ENCODE results near the gene NCK2. TPM values are rescaled to one million over a fixed set of nuclear protein-coding genes. Genes with fewer than 3 reads are reported as not detected.

Gene NCK2
- total RNA-seq, 4 donors from 2014 or later: 32.6 to 43.7 (median 38.7) TPM

- no peak for ATAC-seq (ENCODE audit: low FRiP score)
- DNase-seq (ENCODE audit: low spot score): no peak
Measured at GRCh38 chr2:105882341-105882740, 137.6 kb downstream of the NCK2 start.

GRCh38 chr2:105882920-105883435 lies 138.3 kb downstream of the NCK2 start:
- no peak for DNase-seq (ENCODE audit: low spot score)
- no peak for TF ChIP-seq CTCF (IDR thresholded peaks at IDR 0.05)
- no peak for ATAC-seq (ENCODE audit: low FRiP score)

More at GRCh38 chr2:105882341-105882740, 137.6 kb downstream of the NCK2 start:
- TF ChIP-seq CTCF (IDR thresholded peaks at IDR 0.05): no peak

DNA sequence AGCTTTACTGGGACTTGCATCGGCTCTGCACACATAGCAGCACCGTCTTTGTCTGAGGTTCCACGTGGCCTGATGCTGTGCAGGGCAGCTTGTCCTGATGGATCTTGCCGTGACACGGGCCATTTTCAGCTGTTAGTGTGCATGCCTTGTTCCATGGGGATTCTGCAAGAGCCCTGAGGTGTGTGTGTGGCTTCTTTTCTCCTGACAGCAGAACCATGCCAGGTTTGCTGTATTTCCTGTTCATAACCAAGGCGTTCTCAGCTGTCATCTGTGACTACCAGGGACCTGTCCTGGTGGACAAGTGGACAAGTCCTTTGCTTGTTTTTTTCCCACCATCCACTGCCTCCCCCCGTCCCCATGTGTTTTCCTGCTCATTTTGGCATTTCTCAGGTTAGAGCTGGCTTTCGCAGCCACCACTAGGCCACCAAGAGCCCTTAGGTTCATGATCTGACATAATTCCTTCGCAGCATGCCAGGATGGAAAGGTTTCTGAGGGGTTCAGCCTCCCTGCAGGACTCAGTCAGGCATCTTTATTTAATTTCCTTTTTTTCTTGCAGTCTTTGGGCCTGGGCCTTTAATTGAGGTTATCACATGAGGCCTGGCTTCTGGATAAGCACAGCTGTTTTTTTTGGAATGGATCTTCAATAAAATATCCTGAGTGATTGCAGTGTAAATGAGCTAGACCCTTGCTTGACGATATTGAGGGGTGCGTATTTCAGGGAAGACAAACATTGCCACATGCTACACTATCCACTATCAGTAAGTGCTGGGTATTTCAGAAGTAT lies 139.4 kb downstream of the NCK2 start:
- no peak for ATAC-seq (ENCODE audit: low FRiP score)
- DNase-seq (ENCODE audit: low spot score): no peak
- no peak for TF ChIP-seq CTCF (IDR thresholded peaks at IDR 0.05)

DNA sequence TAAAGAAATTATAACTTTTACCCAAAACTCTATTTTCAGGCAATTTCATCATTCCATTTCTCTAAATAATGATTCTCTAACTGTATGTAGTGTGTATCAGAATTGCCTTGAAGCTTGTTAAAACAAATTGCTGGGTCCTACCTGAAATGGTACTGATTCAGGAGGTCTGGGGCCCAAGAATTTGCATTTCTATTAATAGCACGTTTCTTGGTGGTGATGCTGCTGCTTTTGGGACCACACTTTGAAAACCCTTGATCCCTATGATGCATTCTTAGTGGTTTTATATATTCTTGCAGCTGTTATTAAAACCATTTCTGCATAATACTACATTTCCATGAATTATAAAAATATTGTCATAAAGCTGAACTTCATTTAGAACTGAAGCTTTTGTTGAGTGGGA lies 140.7 kb downstream of the NCK2 start:
- no peak for DNase-seq (ENCODE audit: low spot score)
- no peak for ATAC-seq (ENCODE audit: low FRiP score)
- TF ChIP-seq CTCF (IDR thresholded peaks at IDR 0.05): no peak

DNA sequence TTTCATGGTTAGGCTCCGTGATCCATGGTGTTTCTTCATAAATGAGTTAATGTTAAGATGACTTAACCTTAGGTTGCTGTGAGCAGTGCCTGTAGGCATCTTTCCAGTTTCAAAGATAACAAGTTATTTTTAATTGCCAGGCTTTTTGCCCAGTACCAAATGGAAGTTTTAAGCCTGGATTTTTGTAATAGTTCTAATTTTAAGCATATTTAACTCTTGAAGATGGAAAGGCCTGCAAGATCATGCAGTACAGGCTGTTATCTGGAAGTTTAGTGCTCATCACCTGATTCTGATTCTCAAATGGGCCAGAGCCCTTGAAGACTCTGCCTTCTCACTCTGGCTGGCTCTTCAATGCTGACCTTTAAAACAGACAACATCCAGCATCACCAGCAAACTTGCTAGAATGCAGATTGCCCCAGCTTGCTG lies 141.3 kb downstream of the NCK2 start:
- TF ChIP-seq CTCF (IDR thresholded peaks at IDR 0.05): no peak

DNA sequence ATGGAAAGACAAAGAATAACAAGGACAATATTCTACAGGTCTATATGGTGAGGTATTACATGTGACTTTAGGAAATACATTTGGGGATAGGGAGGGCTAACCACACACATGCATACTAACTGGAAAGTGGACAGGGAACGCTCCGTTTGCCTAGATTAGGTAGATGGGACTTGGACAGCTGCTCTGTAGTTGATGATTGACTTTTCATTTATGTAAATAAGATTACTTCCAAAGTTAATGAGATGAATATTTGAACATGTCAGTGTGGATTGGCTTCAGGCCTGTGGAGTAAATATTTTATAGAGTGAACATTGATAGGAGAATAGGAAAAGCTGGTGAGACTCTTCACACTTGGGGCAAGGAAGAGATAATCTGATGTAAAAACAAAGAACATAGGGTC lies 142.0 kb downstream of the NCK2 start:
- ATAC-seq (ENCODE audit: low FRiP score): no peak
- DNase-seq (ENCODE audit: low spot score): no peak
- no peak for TF ChIP-seq CTCF (IDR thresholded peaks at IDR 0.05)

More for the DNA sequence above, 141.3 kb downstream of the NCK2 start:
- peak; percentile 86 for ATAC-seq (ENCODE audit: low FRiP score)
- no peak for DNase-seq (ENCODE audit: low spot score)

DNA sequence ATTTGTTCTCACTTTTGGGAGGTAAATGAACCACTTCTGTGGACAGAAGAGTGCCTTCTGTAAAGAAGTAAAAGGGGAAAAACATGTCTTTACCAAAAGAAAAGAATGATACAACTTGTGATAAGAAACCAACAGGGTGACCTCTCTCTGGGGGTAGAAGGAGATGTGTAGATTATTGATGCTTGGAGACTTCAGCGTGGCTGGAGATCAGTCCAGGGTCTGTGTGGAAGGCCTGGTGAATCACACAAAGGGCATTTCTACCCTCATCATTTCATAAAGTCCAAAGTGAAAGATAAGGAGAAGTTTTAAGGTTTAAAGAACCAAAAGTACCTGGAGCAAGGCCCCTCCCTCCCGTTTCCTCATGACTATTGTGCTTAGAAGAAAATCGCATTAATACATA lies 142.5 kb downstream of the NCK2 start:
- ATAC-seq (ENCODE audit: low FRiP score) (no peak), DNase-seq (ENCODE audit: low spot score) (no peak)
- TF ChIP-seq CTCF (IDR thresholded peaks at IDR 0.05): no peak
